NCI-H2029 (cell line): ENCODE results near the gene TMEM209.
"Not testable (repeated sequence)": the region's sequence is repeated elsewhere in the genome, so short reads cannot be mapped to it uniquely, and the experiment has no call there.

ENCODE experiments used
- DNase-seq: peaks from one replicate; lab custom pipeline; 2025; lab: John Stamatoyannopoulos, UW

The TMEM209 gene

DNA sequence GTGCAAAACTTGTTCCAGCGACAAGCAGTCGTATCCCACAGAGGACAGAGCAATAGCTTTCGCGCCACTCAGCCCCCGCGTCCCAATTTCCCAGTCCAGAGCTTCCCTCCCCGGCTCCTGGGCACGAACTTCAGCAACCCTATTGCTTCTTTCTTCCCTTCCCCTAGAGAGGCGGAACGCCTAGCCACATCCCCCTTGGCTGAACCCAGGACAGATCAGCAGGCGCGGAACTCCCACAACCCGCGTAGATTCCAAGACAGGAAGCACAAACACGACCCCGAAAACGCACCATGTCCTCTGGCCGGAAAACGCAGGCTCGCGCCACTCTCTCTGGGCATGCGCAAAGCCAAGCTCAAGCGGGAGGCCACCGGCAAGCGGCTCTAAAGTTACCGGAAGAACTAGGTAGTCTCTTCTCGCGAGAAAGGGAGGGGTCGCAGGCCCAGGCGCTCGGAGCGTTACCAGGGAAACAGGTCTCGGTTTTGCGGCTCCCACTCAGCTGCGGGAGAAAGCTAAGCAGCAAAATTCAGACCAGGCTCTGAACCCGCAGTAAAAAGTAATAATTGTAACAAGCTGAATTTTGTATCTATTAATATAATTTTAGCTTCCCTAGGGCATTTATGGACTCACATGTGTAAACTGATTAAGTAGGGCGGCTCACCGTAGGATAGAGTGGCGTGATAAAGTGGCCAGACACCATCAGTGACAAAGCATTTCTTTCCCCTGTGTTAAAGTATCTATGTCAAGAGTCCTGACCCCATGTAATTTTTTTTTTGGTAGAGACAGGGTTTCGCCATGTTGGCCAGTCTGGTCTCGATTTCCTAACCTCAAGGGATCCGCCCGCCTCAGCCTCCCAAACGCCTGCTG, at the start of gene TMEM209:
TMEM209 (minus strand) TSS at position 323 of the 864 bp plus-strand sequence; CDS start at position 292, 31 bp downstream.
- DNase-seq = peak; percentile 97

DNA sequence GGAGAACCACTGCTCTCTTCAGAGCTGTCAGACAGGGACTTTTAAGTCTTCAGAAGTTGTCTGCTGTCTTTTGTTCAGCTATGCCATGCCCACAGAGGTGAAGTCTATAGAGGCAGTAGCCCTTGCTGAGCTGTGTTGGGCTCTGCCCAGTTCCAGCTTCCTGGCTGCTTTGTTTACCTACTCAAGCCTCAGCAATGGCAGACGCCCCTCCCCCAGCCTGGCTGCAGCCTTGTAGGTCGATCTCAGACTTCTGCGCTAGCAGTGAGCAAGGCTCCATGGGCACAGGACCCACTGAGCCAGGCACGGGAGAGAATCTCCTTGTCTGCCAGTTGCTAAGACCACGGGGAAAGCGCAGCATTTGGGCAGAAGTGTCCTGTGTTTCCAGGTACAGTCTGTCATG, 49.3 kb upstream of the TMEM209 start:
- no peak for DNase-seq

DNA sequence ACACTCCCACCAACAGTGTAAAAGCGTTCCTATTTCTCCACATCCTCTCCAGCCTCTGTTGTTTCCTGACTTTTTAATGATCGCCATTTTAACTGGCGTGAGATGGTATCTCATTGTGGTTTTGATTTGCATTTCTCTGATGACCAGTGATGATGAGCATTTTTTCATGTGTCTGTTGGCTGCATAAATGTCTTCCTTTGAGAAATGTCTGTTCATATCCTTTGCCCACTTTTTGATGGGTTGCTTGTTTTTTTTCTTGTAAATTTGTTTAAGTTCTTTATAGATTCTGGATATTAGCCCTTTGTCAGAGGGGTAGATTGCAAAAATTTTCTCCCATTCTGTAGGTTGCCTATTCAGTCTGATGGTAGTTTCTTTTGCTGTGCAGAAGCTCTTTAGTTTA, 44.4 kb upstream of the TMEM209 start:
- DNase-seq = not testable (repeated sequence)

DNA sequence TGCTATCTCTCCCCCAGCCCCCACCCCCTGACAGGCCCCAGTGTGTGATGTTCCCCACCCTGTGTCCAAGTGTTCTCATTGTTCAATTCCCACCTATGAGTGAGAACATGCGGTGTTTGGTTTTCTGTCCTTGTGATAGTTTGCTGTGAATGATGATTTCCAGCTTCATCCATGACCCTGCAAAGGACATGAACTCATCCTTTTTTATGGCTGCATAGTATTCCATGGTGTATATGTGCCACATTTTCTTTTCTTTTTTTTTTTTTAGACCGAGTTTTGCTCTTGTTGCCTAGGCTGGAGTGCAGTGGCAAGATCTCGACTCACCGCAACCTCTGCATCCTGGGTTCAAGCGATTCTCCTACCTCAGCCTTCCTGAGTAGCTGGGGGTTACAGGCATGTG, 43.6 kb upstream of the TMEM209 start:
- DNase-seq = not testable (repeated sequence)

DNA sequence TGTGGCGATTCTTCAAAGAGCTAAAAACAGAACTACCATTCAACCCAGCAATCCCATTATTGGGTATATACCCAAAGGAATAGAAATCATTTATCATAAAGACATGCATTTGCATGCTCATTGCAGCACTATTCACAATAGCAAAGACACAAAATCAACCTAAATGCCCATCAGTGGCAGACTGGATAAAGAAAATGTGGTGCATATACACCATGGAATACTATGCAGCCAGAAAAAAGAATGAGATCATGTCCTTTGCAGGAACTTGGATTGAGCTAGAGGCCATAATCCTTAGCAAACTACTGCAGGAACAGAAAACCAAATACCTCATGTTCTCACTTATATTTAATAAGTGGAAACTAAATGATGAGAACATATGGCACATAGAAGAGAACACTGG, 41.3 kb upstream of the TMEM209 start:
- DNase-seq = not testable (repeated sequence)

DNA sequence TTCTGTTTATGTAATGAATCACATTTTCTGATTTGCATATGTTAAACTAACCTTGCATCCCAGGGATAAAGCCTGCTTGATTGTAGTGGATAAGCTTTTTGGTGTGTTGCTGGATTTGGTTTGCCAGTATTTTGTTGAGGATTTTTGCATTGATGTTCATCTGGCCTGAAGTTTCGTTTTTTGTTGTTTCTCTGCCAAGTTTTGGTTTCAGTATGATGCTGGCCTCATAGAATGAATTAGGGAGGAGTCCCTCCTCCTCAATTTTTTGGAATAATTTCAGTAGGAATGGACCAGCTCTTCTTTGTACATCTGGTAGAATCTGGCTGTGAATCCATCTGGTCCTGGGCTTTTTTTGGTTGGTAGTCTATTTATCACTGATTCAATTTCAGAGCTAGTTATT, 38.3 kb upstream of the TMEM209 start:
- DNase-seq = peak; percentile 2

DNA sequence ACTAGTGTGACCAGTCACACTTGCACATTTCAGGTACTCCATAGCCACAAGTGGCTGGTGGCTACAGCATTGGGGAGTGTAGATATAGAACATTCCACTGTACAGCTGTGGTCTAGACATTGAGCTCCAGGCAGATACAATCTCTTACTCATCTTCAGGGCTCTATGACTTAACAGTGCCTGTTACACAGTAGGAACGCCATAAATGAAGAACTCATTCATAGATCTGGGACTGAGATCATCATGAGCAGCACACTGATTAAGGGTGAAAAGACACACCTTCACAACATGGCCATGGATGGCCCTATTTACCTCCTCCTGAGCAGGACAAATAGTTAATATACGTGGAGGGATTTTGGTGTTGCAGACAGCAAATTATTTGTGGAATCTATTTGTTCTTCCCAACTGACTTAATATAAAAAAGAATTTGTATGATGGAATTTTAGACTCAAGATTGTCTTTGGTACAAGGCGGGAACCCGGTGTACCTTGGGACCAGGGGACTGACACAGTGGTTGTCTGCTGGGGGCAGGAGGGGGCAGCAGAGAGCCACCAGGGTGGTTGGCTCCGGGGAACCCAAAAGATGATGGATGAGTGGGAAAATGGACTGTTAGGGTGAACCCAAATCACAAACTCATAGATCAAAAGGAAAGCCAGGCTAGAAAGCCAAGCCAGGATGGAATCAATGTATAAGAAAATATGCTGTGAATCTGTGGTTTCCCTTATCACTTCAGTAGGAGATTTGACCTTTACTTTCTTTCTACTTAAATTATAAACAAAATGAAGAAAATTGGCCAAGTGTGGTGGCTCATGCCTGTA, 37.2 kb upstream of the TMEM209 start:
- peak; percentile 45 for DNase-seq

DNA sequence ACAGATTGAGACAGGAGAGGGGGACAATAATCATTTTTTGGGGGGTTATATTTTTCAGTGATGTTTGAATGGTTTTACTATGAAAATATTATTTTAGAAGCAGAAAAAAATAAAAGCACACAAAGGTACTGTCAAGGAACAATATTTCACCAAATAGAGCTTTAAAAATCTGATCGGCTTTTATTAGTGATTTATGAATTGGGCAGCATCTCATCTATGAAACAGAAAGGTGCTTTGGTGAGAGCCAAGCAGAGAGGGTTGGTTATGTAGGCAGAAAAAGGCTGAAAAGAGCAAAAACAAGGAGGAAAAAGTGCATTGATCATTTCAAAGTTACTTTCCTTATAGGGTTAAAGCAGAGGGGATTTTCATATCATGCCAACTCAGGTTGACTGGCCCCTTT, 35.0 kb upstream of the TMEM209 start:
- no peak for DNase-seq

DNA sequence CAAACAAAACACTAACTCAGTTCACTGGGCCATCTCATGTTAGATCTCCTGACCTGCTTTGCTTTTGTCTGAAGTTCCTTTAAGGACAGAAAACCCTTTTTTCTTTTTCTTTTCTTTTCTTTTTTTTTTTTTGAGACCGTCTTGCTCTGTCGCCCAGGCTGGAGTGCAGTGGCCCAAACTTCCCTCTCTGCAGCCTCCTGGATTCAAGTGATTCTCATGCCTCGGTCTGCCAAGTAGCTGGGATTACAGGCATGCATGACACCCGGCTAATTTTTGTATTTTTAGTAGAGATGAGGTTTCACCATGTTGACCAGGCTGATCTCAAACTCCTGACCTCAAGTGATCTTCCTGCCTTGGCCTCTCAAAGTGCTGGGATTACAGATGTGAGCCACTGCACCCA, 31.2 kb upstream of the TMEM209 start:
- not testable (repeated sequence) for DNase-seq

DNA sequence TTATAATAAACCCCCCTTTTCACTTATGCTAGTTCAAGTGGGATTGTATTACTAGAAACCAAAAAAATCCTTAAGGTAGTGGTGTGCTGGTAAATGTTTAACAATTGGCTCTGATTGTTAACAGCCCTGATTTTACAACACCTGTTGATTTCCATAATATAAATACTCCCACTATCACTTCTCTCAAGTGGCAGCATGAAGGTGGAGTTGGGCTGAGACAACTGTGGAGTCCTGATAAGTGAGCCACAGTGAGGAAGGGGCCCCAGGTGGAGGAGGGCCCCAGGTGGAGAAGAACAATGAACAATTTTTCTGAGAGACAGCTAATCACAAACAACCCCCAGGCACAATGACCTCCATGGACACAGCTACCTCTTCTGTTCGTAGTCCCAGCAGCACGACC, 28.9 kb upstream of the TMEM209 start:
- no peak for DNase-seq

DNA sequence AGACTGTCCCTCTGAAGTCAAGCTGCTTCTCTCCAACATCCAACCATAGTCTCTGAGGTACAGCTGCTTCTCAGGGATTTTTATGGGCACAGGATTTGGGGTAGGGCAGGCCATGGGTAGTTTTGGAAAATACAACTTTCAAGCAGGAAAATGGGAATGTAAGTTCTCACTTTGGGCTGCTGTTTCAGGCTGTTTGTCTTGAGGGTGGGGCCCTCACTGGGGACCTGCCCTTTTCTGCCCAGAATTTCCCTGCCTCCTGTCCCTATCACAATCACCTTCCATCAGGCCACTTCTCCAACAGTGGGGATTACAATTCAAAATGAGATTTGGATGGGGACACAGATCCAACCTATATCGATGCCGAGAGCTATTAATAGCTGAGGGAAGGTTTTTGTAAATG, 27.0 kb upstream of the TMEM209 start:
- DNase-seq = no peak

DNA sequence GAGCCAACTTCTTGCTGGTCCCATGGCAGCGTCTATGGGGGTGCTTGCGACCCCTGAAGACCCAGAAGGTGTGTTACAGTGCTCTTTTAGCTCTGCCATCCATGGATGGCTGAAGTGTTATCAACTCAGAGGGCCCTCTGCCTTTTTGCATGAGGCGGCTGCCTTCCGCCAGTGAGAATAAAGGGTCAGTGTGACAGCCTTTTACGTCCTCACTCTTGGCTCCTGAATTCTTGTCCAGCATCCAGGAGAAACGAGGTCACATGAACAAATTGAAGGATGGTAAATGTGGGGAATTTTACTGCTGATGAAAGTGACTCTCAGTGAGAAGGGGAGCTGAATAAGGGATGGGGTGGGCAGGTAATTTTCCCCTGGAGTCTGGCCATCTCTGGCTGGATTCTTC, 26.6 kb upstream of the TMEM209 start:
- DNase-seq = no peak

DNA sequence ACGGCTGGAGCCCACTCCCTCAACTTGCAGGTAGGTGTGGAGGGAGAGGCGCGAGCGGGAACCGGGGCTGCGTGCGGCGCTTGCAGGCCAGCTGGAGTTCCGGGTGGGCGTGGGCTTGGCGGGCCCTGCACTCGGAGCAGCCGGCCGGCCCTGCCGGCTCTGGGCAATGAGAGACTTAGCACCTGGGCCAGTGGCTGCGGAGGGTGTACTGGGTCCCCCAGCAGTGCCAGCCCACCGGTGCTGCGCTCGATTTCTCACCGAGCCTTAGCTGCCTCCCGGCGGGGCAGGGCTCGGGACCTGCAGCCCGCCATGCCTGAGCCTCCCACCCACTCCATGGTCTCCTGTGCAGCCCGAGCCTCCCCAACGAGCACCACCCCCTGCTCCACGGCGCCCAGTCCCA, 24.8 kb upstream of the TMEM209 start:
- DNase-seq = not testable (repeated sequence)

DNA sequence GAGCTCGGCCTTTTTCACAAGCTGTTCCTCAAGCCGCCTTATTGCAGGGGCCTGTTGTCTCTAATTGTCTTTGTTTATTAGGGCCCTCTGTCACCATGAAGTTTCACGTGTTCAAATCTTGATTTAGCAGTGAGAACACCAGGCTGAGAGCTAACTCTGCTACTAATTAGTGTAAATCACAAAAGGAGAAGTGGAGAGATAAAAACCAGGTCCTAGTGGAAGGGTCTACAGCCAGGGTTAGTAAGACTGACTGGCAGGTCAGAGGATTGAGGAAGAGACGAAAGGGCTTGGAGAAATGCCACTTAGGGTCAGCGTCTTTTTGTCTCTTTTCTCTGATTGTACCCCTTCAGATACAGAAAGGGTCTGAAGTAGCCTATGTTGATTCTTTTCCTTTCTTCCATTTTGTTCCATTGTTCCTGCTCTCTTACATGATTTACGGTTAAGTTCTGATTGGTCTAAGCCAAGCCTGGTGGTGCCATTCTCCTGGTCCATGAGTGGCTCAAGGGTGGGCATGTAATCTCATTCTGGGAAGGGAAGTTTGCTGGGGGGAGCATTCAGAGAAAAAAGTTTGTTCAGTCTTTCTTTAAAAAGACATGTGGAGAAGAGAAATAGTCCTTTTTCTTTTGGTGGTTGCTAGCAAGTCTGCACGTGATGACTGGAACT, 23.8 kb upstream of the TMEM209 start:
- no peak for DNase-seq

DNA sequence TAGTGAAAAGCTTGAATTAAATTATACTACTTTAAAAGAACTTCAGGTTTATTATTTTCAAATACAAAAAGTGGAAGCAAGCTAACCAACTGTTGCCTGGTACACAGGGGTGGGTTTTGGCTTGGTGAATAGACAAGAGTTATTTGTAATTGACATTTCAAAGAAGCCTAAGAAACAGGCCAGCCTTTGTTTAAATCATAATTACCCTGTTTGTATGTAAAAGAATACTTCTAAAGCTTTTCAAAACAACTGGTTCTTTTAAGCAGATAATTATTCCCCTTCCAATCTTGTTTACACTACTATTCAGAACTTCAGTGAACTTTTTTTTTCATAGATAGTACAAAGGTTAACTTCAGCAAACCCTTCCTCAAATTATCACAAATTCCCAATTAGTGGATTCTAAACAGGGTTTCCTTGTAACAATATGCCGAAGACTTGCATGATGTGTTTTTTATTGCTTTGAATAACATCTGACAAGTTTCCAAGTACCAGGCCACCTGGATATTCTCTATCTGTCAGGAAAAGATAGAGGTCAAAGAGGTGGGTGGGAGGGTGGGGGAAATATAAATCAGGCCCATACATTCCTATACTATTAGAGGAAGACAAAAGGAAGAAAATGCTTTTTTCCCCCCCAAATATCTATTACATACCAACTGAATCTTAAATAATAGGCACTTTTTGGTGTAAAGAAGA, 22.8 kb upstream of the TMEM209 start:
- DNase-seq = no peak

DNA sequence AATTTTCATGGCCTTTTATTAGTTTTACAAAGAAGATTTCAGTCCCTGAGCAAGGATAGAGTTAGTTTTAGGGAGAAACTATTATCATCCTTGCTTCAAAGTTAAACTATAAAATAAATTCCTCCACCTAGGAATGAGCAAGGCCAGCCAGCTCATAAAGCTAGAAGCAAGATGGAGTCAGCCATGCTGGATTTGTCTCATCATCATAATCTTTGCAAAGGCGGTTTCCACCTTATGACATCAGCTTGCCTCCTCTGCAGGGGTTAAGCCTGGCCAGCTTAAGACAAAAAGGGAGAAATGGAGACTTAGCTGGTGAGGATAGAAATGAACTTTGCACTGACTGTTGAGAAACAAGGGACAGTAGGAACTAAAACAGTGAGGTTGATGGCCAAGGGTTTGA, 21.1 kb upstream of the TMEM209 start:
- DNase-seq = no peak

DNA sequence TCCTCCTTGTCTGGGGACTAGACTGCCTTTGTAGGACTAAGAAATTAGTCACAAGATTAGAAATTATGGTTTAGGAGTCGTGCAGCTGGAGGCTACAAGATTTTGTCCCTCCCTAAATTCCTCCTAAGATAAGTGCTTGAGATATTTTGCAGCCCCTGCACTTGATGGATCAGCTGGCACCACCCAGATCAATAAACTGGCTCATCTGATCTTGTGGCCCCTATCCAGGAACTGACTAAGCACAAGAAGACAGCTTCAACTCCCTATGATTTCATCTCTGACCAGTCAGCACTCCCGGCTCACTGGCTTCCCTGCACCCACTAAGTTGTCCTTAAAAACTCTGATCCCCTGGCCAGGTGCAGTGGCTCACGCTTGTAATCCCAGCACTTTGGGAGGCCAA, 19.7 kb upstream of the TMEM209 start:
- DNase-seq = not testable (repeated sequence)

DNA sequence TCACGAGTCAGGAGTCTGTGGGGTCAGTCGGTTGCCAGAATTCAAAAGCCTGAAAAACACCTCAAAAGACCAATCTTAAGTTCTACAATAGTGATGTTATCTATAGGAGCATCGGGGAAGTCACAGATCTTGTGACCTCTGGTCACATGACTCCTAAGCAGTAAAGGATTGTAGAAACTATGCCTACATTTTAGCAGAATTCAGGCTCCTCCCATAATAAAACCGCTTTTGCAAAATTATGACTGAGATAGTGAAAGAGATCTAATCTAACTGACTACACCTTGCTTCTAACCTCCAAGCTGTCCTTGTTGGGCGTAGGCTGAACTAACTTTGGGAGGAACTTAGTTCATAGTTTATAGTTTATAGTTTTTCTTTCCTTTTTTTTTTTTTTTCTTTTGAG, 19.0 kb upstream of the TMEM209 start:
- no peak for DNase-seq

DNA sequence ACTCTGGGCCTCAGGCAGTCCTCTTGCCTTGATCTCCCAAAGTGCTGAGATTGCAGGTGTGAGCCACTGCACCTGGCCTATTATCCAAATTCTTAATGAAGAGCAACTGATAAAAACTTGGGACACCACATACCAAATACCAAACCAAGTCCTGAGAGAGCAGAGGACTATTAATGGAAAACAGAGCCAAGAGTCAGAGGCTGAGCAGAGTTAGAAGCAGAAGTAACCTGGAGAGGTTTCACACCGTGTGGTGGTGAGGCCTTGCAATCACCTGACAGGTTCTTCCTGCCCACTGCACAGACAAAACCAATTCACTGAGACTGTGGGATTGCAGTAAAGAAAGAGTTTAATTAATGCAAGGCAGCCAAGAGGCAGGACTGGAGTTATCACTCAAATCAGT, 18.4 kb upstream of the TMEM209 start:
- no peak for DNase-seq

DNA sequence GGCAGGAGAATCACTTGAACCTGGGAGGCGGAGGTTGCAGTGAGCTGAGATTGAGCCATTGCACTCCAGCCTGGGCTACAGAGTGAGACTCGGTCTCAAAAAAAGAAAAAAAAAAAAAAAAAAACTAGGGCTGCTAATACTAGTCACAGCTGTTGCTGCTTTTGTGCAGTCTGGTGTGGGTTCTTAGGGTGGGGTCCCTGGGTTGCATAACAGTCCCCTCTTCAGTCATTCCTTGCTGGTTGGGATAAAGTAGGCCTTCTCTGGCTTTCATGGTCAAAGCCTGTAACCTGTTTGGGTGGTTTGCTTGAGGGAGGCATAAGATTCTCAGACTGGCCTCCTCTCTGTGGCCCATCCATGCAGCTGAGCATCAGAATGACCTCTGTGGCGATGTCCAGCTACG, 16.5 kb upstream of the TMEM209 start:
- no peak for DNase-seq

DNA sequence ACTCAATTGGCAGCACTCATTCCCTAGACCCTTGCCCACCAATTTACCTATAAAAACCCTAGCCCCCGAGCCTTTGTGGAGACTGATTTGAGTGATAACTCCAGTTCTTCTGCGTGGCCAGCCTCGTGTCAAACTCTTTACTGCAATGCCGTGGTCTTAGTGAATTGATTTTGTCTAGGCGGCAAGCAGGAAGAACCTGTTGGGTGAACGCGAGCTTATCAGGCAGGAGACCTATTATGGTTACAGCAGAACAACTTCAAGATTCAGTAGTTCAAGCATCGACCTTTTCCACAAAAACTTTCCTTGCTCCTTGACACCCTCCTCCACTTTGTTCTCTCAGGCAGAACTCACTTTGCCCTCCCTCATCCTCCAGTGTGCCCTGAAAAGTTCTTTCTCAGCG, 14.7 kb upstream of the TMEM209 start:
- no peak for DNase-seq
